Natural killer cell treated with Interleukin-12 subunit alpha and Interleukin-12 subunit beta and Interleukin-15 and Interleukin-18, amount 100 ng/mL, for 72 hours (primary cell): ENCODE data around the gene NEK8. TPM values are rescaled to one million over a fixed set of nuclear protein-coding genes. Genes with fewer than 3 reads are reported as not detected.
"Not testable (repeated sequence)": the region's sequence is repeated elsewhere in the genome, so short reads cannot be mapped to it uniquely, and the experiment has no call there.

ENCODE experiments used
- ATAC-seq, 2 donors: fragments of 150-1000 bp; cut with Tn5 transposase in 1 of 2; sonication (Bioruptor Pico), chemical (Tn5 transposase) in 1 of 2; 2 replicates each; pipeline ENCODE4 v1.10.0; 2021
- DNase-seq: peaks from one replicate; pipeline ENCODE4 v3.0.0; 2022; ENCODE audit warnings: low spot score
- H3K27ac Mint-ChIP-seq, 2 donors: 1 replicate in 1 of 2; 2 replicates in 1 of 2; pipeline ENCODE4 v1.8.0; 2022; ENCODE audit warnings: mixed read lengths in 2 of 2, mild to moderate bottlenecking in 1 of 2, moderate library complexity in 1 of 2
- H3K27me3 Mint-ChIP-seq, 2 donors: 1 replicate in 1 of 2; 2 replicates in 1 of 2; pipeline ENCODE4 v1.8.0; 2022; ENCODE audit warnings: mixed read lengths in 2 of 2
- H3K36me3 Mint-ChIP-seq: one replicate; pipeline ENCODE4 v1.8.0; 2022; ENCODE audit warnings: mixed read lengths
- H3K4me1 Mint-ChIP-seq, 2 donors: 1 replicate in 1 of 2; 2 replicates in 1 of 2; pipeline ENCODE4 v1.8.0; 2022; ENCODE audit warnings: low read depth in 2 of 2, mixed read lengths in 2 of 2, mild to moderate bottlenecking in 1 of 2
- H3K4me3 Mint-ChIP-seq: one replicate; pipeline ENCODE4 v1.8.0; 2022; ENCODE audit warnings: mixed read lengths
- H3K9me3 Mint-ChIP-seq: 2 replicates; pipeline ENCODE4 v1.8.0; 2022; ENCODE audit warnings: mixed read lengths
- total RNA-seq, 2 donors: library from RNA; stranded (reverse); gene quantifications; one replicate each; pipeline ENCODE4 v1.2.3, GENCODE V29; 2022

NEK8 gene
- total RNA-seq, 2 donors from 2014 or later = 3.2 to 10.2 TPM

- H3K4me3 Mint-ChIP-seq = no peak overlapping the region
- H3K27ac Mint-ChIP-seq = no peak overlapping the region
- H3K36me3 Mint-ChIP-seq = no peaks in the 10 kb centered on the region
- no peak for DNase-seq
- H3K4me1 Mint-ChIP-seq = peaks cover 18 to 27% of the 10 kb centered on the region in 2 donors
- H3K9me3 Mint-ChIP-seq = no peaks in the 10 kb centered on the region
- ATAC-seq = no peak
- H3K27me3 Mint-ChIP-seq = no peaks in the 10 kb centered on the region
Measured at GRCh38 chr17:28773736-28774135, 45.1 kb downstream of the NEK8 start.

GRCh38 chr17:28774206-28774605 lies 45.6 kb downstream of the NEK8 start:
- Mint-ChIP-seq H3K4me3 (no peak overlapping the region), H3K4me1 (peaks cover 22 to 31% of the 10 kb centered on the region in 2 donors), H3K9me3 (no peaks in the 10 kb centered on the region), H3K36me3 (no peaks in the 10 kb centered on the region), H3K27ac (no peak overlapping the region), H3K27me3 (no peaks in the 10 kb centered on the region)
- DNase-seq (no peak), ATAC-seq (no peak)

GRCh38 chr17:28777178-28777577 lies 48.6 kb downstream of the NEK8 start:
- Mint-ChIP-seq H3K4me3 (no peak overlapping the region), H3K4me1 (peaks cover 23 to 38% of the 10 kb centered on the region in 2 donors), H3K9me3 (no peaks in the 10 kb centered on the region), H3K36me3 (no peaks in the 10 kb centered on the region), H3K27ac (peak overlapping the region; percentile 20 to 79), H3K27me3 (no peaks in the 10 kb centered on the region)
- DNase-seq (no peak), ATAC-seq (no peak)

- peaks cover 23 to 38% of the 10 kb centered on the region in 2 donors for H3K4me1 Mint-ChIP-seq
- not testable (repeated sequence) for ATAC-seq, H3K4me3 Mint-ChIP-seq, H3K27ac Mint-ChIP-seq, H3K27me3 Mint-ChIP-seq, H3K9me3 Mint-ChIP-seq, DNase-seq, H3K36me3 Mint-ChIP-seq
Measured at GRCh38 chr17:28779601-28780000, 51.0 kb downstream of the NEK8 start.

- no peak overlapping the region for H3K4me3 Mint-ChIP-seq
- DNase-seq (no peak), ATAC-seq (no peak)
- H3K27me3 Mint-ChIP-seq = no peaks in the 10 kb centered on the region
- H3K27ac Mint-ChIP-seq = no peak overlapping the region
- peaks cover 9 to 22% of the 10 kb centered on the region in 2 donors for H3K4me1 Mint-ChIP-seq
- no peaks in the 10 kb centered on the region for H3K9me3 Mint-ChIP-seq
- no peaks in the 10 kb centered on the region for H3K36me3 Mint-ChIP-seq
Measured at GRCh38 chr17:28783161-28783560, 54.6 kb downstream of the NEK8 start.

- Mint-ChIP-seq H3K9me3 (no peaks in the 10 kb centered on the region), H3K4me3 (no peak overlapping the region), H3K36me3 (no peaks in the 10 kb centered on the region), H3K27me3 (no peaks in the 10 kb centered on the region), H3K4me1 (peaks cover 1 to 7% of the 10 kb centered on the region in 2 donors), H3K27ac (no peak overlapping the region)
- DNase-seq (no peak), ATAC-seq (no peak)
Measured at GRCh38 chr17:28788100-28788499, 59.5 kb downstream of the NEK8 start.

Other genes with a start within 250 kb of the NEK8 start
- not detected for gene FOXN1, start 222.4 kb upstream of the NEK8 start, total RNA-seq
- 100 to 1,000 TPM; 104 to 135 TPM for gene UNC119, start 176.2 kb upstream of the NEK8 start, total RNA-seq
- 10 to 100 TPM; 74.9 to 93.2 TPM for gene PIGS, start 157.3 kb upstream of the NEK8 start, total RNA-seq
- 100 to 1,000 TPM in 1 of 2 donors, 10 to 100 TPM in 1; 36.8 to 164 TPM for gene ALDOC, start 151.9 kb upstream of the NEK8 start, total RNA-seq
- 100 to 1,000 TPM in 1 of 2 donors, 10 to 100 TPM in 1; 80.7 to 198 TPM for gene SPAG5, start 129.8 kb upstream of the NEK8 start, total RNA-seq
- 100 to 1,000 TPM in 1 of 2 donors, 10 to 100 TPM in 1; 34.4 to 108 TPM for gene RSKR, start 114.6 kb upstream of the NEK8 start, total RNA-seq
- gene BLTP2, start 83.6 kb upstream of the NEK8 start, total RNA-seq = 100 to 1,000 TPM; 184 to 422 TPM
- gene SDF2, start 66.9 kb upstream of the NEK8 start, total RNA-seq = 10 to 100 TPM; 36.1 to 65.2 TPM
- 100 to 1,000 TPM; 118 to 133 TPM for gene SUPT6H, start 66.6 kb upstream of the NEK8 start, total RNA-seq
- 1 to 10 TPM; 3.7 to 4.6 TPM for gene PROCA1, start 16.9 kb upstream of the NEK8 start, total RNA-seq
- 10 to 100 TPM in 1 of 2 donors, 1 to 10 TPM in 1; 8.5 to 25.7 TPM for gene RAB34, start 10.9 kb upstream of the NEK8 start, total RNA-seq
- 1,000 to 10,000 TPM; 1,264 to 1,439 TPM for gene RPL23A, start 8.8 kb upstream of the NEK8 start, total RNA-seq
- 1 to 10 TPM; 1.5 to 9.7 TPM for gene TLCD1, start 2.6 kb upstream of the NEK8 start, total RNA-seq
- gene TRAF4, start 15.2 kb downstream of the NEK8 start, total RNA-seq = 100 to 1,000 TPM in 1 of 2 donors, 10 to 100 TPM in 1; 59.7 to 186 TPM
- 10 to 100 TPM; 21.7 to 23.5 TPM for gene FAM222B, start 114.0 kb downstream of the NEK8 start, total RNA-seq
- 100 to 1,000 TPM in 1 of 2 donors, 10 to 100 TPM in 1; 55.9 to 105 TPM for gene ERAL1, start 126.2 kb downstream of the NEK8 start, total RNA-seq
- 10 to 100 TPM; 79.3 to 95.8 TPM for gene FLOT2, start 168.9 kb downstream of the NEK8 start, total RNA-seq
- gene DHRS13, start 174.3 kb downstream of the NEK8 start, total RNA-seq = 10 to 100 TPM; 22.5 to 26.1 TPM
- 10 to 100 TPM; 68.0 to 72.2 TPM for gene PHF12, start 222.7 kb downstream of the NEK8 start, total RNA-seq